BLaER1 treated with 17β-estradiol and CSF1 and Interleukin-3, amounts not matched to agents 10 nM and 100 nM (cell line): ENCODE data around the gene PRDM16.

ENCODE experiments used
- H3K27ac ChIP-seq, 11 experiments: shearing (Covaris generic); formaldehyde crosslinking; 2 replicates each; pipeline ENCODE4 v1.8.1; 2022
- H3K27me3 ChIP-seq, 11 experiments: shearing (Covaris generic); formaldehyde crosslinking; 2 replicates each; pipeline ENCODE4 v1.8.1; 2022
- H3K36me3 ChIP-seq, 11 experiments: shearing (Covaris generic); formaldehyde crosslinking; 2 replicates each; pipeline ENCODE4 v1.8.1; 2022
- H3K4me1 ChIP-seq, 10 experiments: shearing (Covaris generic); formaldehyde crosslinking; 2 replicates each; pipeline ENCODE4 v1.8.1; 2022
- H3K4me2 ChIP-seq, 11 experiments: shearing (Covaris generic); formaldehyde crosslinking; 2 replicates each; pipeline ENCODE4 v1.8.1; 2022
- H3K4me3 ChIP-seq, 10 experiments: shearing (Covaris generic); formaldehyde crosslinking; 2 replicates each; pipeline ENCODE4 v1.8.1; 2022
- H3K9ac ChIP-seq, 11 experiments: shearing (Covaris generic); formaldehyde crosslinking; 2 replicates each; pipeline ENCODE4 v1.8.1; 2022
- H3K9me3 ChIP-seq, 11 experiments: shearing (Covaris generic); formaldehyde crosslinking; replicated peaks in 1 of 11; 2 replicates each; pipeline ENCODE4 v1.8.1; 2022
- H4K20me1 ChIP-seq, 11 experiments: shearing (Covaris generic); formaldehyde crosslinking; 2 replicates each; pipeline ENCODE4 v1.8.1; 2022
- Cebpa-rat ChIP-seq, 11 experiments: shearing (Covaris generic); IDR thresholded peaks; 2 replicates each; pipeline ENCODE4 v1.8.1; 2022

The PRDM16 gene

DNA sequence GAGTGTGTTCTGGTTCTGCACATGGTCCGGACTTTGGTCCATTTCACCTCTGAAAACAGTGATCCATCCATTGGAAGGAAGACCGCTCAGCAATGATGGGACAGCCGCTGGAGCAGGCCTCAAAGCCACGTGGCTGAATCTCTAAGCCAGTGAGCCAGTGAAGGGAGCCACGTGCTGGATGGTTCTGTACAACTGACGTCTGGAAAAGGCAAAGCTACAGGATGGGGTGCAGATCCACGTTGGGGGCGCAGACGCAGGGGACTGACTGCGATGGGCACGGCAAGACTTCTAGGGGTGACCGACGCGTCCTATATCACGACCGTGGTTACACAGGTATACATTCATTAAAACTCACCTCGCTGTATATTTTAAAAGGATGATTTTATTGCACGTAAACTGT, 375.3 kb downstream of the PRDM16 start:
- no peak for TF ChIP-seq Cebpa-rat (IDR thresholded peaks at IDR 0.05)

DNA sequence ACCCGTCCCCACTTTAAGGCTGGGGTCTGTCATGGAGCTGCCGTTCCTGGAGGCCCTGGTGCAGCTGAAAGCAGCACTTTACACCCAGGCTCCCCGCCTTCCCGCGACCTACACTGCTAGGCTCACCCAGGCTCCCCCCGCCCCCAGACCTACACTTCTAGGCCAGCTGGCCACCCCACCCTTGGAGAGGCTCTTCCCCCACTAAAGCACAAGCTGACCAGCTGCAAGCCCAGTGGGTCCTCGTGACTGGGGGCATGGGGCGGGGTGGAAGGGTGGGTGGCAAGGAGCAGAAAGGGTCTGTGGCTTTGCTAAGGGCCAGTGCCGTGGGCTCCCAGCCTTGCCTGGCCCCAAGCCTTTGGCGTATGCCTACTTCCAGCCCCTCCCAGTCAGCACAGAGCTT, 375.7 kb downstream of the PRDM16 start:
- no peak overlapping the region for H3K9ac ChIP-seq
- TF ChIP-seq Cebpa-rat (IDR thresholded peaks at IDR 0.05), result no peak
- H3K27me3 ChIP-seq, result peaks cover 0 to 14% (median 0%) of the 10 kb centered on the region in 11 experiments; a peak in 6 of 22 replicates

More for the DNA sequence above, 375.3 kb downstream of the PRDM16 start:
- Histone ChIP-seq H3K4me2 (no peak overlapping the region), H3K27me3 (peaks cover 0 to 14% (median 0%) of the 10 kb centered on the region in 11 experiments; a peak in 6 of 22 replicates), H4K20me1 (0 out of 22 replicates have a peak, but pooled peaks cover 0 to 4% (median 0%) of the 10 kb centered on the region in 11 experiments), H3K36me3 (no peaks in the 10 kb centered on the region), H3K27ac (no peak overlapping the region), H3K9ac (no peak overlapping the region), H3K4me3 (no peak overlapping the region), H3K4me1 (no peaks in the 10 kb centered on the region; a peak in 1 of 20 replicates), H3K9me3 (peaks cover 19 to 30% (median 25%) of the 10 kb centered on the region in 11 experiments)

GRCh38 chr1:3450202-3450863, 381.3 kb downstream of the PRDM16 start:
- Histone ChIP-seq H3K9ac (no peak overlapping the region), H4K20me1 (peaks cover 0 to 16% (median 8%) of the 10 kb centered on the region in 11 experiments; a peak in 9 of 22 replicates), H3K9me3 (peaks cover 19 to 30% (median 25%) of the 10 kb centered on the region in 11 experiments), H3K4me2 (no peak overlapping the region), H3K36me3 (no peaks in the 10 kb centered on the region), H3K27ac (no peak overlapping the region), H3K4me1 (peaks cover 4 to 25% (median 17%) of the 10 kb centered on the region in 10 experiments), H3K4me3 (no peak overlapping the region), H3K27me3 (peaks cover 0 to 10% (median 6%) of the 10 kb centered on the region in 11 experiments; a peak in 8 of 22 replicates)
- TF ChIP-seq Cebpa-rat (IDR thresholded peaks at IDR 0.05), result no peak

More for the DNA sequence above, 375.7 kb downstream of the PRDM16 start:
- H4K20me1 ChIP-seq, result 0 out of 22 replicates have a peak, but pooled peaks cover 0 to 4% (median 0%) of the 10 kb centered on the region in 11 experiments
- H3K4me3 ChIP-seq, result no peak overlapping the region
- no peaks in the 10 kb centered on the region; a peak in 1 of 20 replicates for H3K4me1 ChIP-seq
- no peak overlapping the region for H3K4me2 ChIP-seq
- H3K27ac ChIP-seq, result no peak overlapping the region
- H3K9me3 ChIP-seq, result peaks cover 19 to 30% (median 25%) of the 10 kb centered on the region in 11 experiments
- H3K36me3 ChIP-seq, result no peaks in the 10 kb centered on the region

GRCh38 chr1:3450983-3451382, 382.0 kb downstream of the PRDM16 start:
- H3K4me3 ChIP-seq, result no peak overlapping the region
- no peak overlapping the region for H3K4me2 ChIP-seq
- H3K4me1 ChIP-seq, result peaks cover 5 to 31% (median 23%) of the 10 kb centered on the region in 10 experiments

GRCh38 chr1:3451994-3452865, 383.2 kb downstream of the PRDM16 start:
- Histone ChIP-seq H4K20me1 (peaks cover 0 to 24% (median 8%) of the 10 kb centered on the region in 11 experiments; a peak in 9 of 22 replicates), H3K4me3 (no peak overlapping the region), H3K27me3 (peaks cover 0 to 10% (median 6%) of the 10 kb centered on the region in 11 experiments; a peak in 8 of 22 replicates), H3K9me3 (peaks cover 7 to 13% (median 11%) of the 10 kb centered on the region in 11 experiments; a peak in 17 of 22 replicates), H3K4me1 (peaks cover 10 to 44% (median 36%) of the 10 kb centered on the region in 10 experiments), H3K4me2 (peak overlapping the region in 2 of 11 experiments; percentile 84 to 98; a peak in 3 of 22 replicates), H3K36me3 (no peaks in the 10 kb centered on the region), H3K27ac (no peak overlapping the region), H3K9ac (peak overlapping the region; percentile 1 to 81 (median 48); a peak in 17 of 22 replicates)
- TF ChIP-seq Cebpa-rat (IDR thresholded peaks at IDR 0.05), result no peak

More at GRCh38 chr1:3450983-3451382, 382.0 kb downstream of the PRDM16 start:
- Histone ChIP-seq H3K9ac (no peak overlapping the region), H3K27ac (no peak overlapping the region), H3K27me3 (peaks cover 0 to 10% (median 6%) of the 10 kb centered on the region in 11 experiments; a peak in 8 of 22 replicates), H3K36me3 (no peaks in the 10 kb centered on the region), H3K9me3 (peaks cover 14 to 24% (median 19%) of the 10 kb centered on the region in 11 experiments), H4K20me1 (peaks cover 0 to 21% (median 8%) of the 10 kb centered on the region in 11 experiments; a peak in 9 of 22 replicates)
- TF ChIP-seq Cebpa-rat (IDR thresholded peaks at IDR 0.05), result no peak

GRCh38 chr1:3452866-3453175, 383.8 kb downstream of the PRDM16 start:
- H4K20me1 ChIP-seq, result peaks cover 0 to 28% (median 8%) of the 10 kb centered on the region in 11 experiments; a peak in 10 of 22 replicates
- no peaks in the 10 kb centered on the region for H3K36me3 ChIP-seq
- peaks cover 2 to 7% (median 6%) of the 10 kb centered on the region in 11 experiments; a peak in 16 of 22 replicates for H3K9me3 ChIP-seq
- H3K4me3 ChIP-seq, result no peak overlapping the region
- peaks cover 16 to 50% (median 41%) of the 10 kb centered on the region in 10 experiments for H3K4me1 ChIP-seq
- peak overlapping the region in 3 of 11 experiments; percentile 81 to 98 (median 84); a peak in 3 of 22 replicates for H3K4me2 ChIP-seq
- TF ChIP-seq Cebpa-rat (IDR thresholded peaks at IDR 0.05), result no peak
- H3K9ac ChIP-seq, result peak overlapping the region; percentile 1 to 81 (median 48); a peak in 17 of 22 replicates
- H3K27ac ChIP-seq, result no peak overlapping the region
- peaks cover 0 to 10% (median 6%) of the 10 kb centered on the region in 11 experiments; a peak in 8 of 22 replicates for H3K27me3 ChIP-seq

GRCh38 chr1:3453203-3453761, 384.3 kb downstream of the PRDM16 start:
- no peak for TF ChIP-seq Cebpa-rat (IDR thresholded peaks at IDR 0.05)
- H3K9ac ChIP-seq, result peak overlapping the region; percentile 1 to 81 (median 54); a peak in 14 of 22 replicates
- H4K20me1 ChIP-seq, result peaks cover 0 to 31% (median 8%) of the 10 kb centered on the region in 11 experiments; a peak in 11 of 22 replicates
- H3K27me3 ChIP-seq, result peaks cover 0 to 10% (median 6%) of the 10 kb centered on the region in 11 experiments; a peak in 8 of 22 replicates
- H3K27ac ChIP-seq, result no peak overlapping the region
- H3K36me3 ChIP-seq, result no peaks in the 10 kb centered on the region
- H3K4me1 ChIP-seq, result peaks cover 20 to 54% (median 46%) of the 10 kb centered on the region in 10 experiments
- peak overlapping the region in 10 of 11 experiments; percentile 75 to 98 (median 89); a peak in 19 of 22 replicates for H3K4me2 ChIP-seq
- H3K9me3 ChIP-seq, result peaks cover 0 to 3% (median under 1%) of the 10 kb centered on the region in 11 experiments; a peak in 6 of 22 replicates
- H3K4me3 ChIP-seq, result peak overlapping the region in 2 of 10 experiments; percentile 58 to 73; a peak in 3 of 20 replicates
